SK-N-MC (cell line): ENCODE results near the gene SLC3A2.

Experiments
- EZH2 ChIP-seq: fragments of 200-600 bp; sonication (generic); IDR thresholded peaks from one replicate; pipeline ENCODE4 v1.6.1; 2017; ENCODE audit warnings: antibody characterized with exemption
- FOXP2 ChIP-seq: optimal IDR thresholded peaks from 2 replicates; pipeline ENCODE3; 2011; ENCODE audit warnings: mild to moderate bottlenecking, moderate library complexity; ENCODE audit not compliant: insufficient read depth; ENCODE audit errors: extremely low read length, control extremely low read depth
- POLR2AphosphoS5 ChIP-seq: IDR thresholded peaks from 2 replicates; pipeline ENCODE4 v1.6.1; 2012; ENCODE audit warnings: mild to moderate bottlenecking, low read depth, low read length, borderline replicate concordance

- TF ChIP-seq EZH2 (no peak), POLR2AphosphoS5 (no peak), FOXP2 (no peak)
Measured at GRCh38 chr11:62896049-62896448, 15.4 kb downstream of the SLC3A2 start.
